GM23338 (cell line): ENCODE measurements around the gene SPEM2. TPM values are rescaled to one million over a fixed set of nuclear protein-coding genes. Genes with fewer than 3 reads are reported as not detected.

ENCODE experiments used
- ATAC-seq: fragments of 200-7000 bp; cut with Tn5 transposase; 3 replicates; pipeline ENCODE4 v1.9.1; 2020
- DNase-seq: peaks from one replicate; pipeline ENCODE4 v3.0.0-alpha.2; 2015; ENCODE audit warnings: low spot score
- H2AFZ ChIP-seq: fragments of 200-600 bp; sonication (generic); 2 replicates; pipeline ENCODE4 v1.8.0; 2016; ENCODE audit warnings: antibody characterized with exemption, mild to moderate bottlenecking, moderate library complexity
- H3F3A ChIP-seq: fragments of 200-600 bp; sonication (generic); replicated peaks from 2 replicates; pipeline ENCODE4 v1.8.0; 2017; ENCODE audit warnings: antibody characterized with exemption, mixed run types, low read depth
- H3K27ac ChIP-seq: fragments of 200-600 bp; sonication (generic); 2 replicates; pipeline ENCODE4 v1.6.1; 2016; ENCODE audit warnings: low read depth
- H3K27me3 ChIP-seq: fragments of 200-600 bp; sonication (generic); 2 replicates; pipeline ENCODE4 v1.8.0; 2016; ENCODE audit warnings: mild to moderate bottlenecking, mixed run types, moderate library complexity; ENCODE audit not compliant: insufficient read depth
- H3K36me3 ChIP-seq: fragments of 200-600 bp; sonication (generic); 2 replicates; pipeline ENCODE4 v1.8.0; 2016; ENCODE audit warnings: mild to moderate bottlenecking; ENCODE audit not compliant: insufficient read depth
- H3K4me1 ChIP-seq: fragments of 200-600 bp; sonication (generic); 2 replicates; pipeline ENCODE4 v1.8.0; 2016; ENCODE audit warnings: mild to moderate bottlenecking, moderate library complexity; ENCODE audit not compliant: insufficient read depth
- H3K4me2 ChIP-seq: fragments of 200-600 bp; sonication (generic); 2 replicates; pipeline ENCODE4 v1.7.1; 2017; ENCODE audit warnings: mixed run types
- H3K4me3 ChIP-seq: fragments of 200-600 bp; sonication (generic); 2 replicates; pipeline ENCODE4 v1.6.1; 2016; ENCODE audit warnings: mixed run types
- H3K79me2 ChIP-seq: fragments of 200-600 bp; sonication (generic); replicated peaks from 2 replicates; pipeline ENCODE4 v1.8.0; 2017; ENCODE audit warnings: mild to moderate bottlenecking; ENCODE audit not compliant: insufficient read depth
- H3K9me2 ChIP-seq: fragments of 200-600 bp; sonication (generic); 2 replicates; pipeline ENCODE4 v1.8.0; 2017; ENCODE audit not compliant: insufficient read depth
- H4K20me1 ChIP-seq: fragments of 200-600 bp; sonication (generic); replicated peaks from 2 replicates; pipeline ENCODE4 v1.8.0; 2017; ENCODE audit warnings: mild to moderate bottlenecking; ENCODE audit not compliant: insufficient read depth
- H3K27ac Mint-ChIP-seq: 2 replicates; pipeline ENCODE4 v1.8.0; 2020; ENCODE audit warnings: inconsistent platforms, mild to moderate bottlenecking, moderate library complexity, mixed read lengths
- H3K27me3 Mint-ChIP-seq: 3 replicates; pipeline ENCODE4 v1.8.0; 2022; ENCODE audit warnings: low read depth, mild to moderate bottlenecking, moderate library complexity, mixed read lengths, inconsistent platforms; ENCODE audit not compliant: insufficient read depth, poor library complexity
- H3K36me3 Mint-ChIP-seq: 3 replicates; pipeline ENCODE4 v1.8.0; 2021; ENCODE audit warnings: low read depth, mild to moderate bottlenecking, inconsistent platforms, moderate library complexity, mixed read lengths
- H3K4me1 Mint-ChIP-seq: 3 replicates; pipeline ENCODE4 v1.8.0; 2020; ENCODE audit warnings: mild to moderate bottlenecking, inconsistent platforms, mixed read lengths
- H3K4me3 Mint-ChIP-seq: 3 replicates; pipeline ENCODE4 v1.8.0; 2021; ENCODE audit warnings: moderate library complexity, mild to moderate bottlenecking, inconsistent platforms, mixed read lengths
- H3K9me3 Mint-ChIP-seq: 3 replicates; pipeline ENCODE4 v1.8.0; 2020; ENCODE audit warnings: moderate library complexity, mild to moderate bottlenecking, inconsistent platforms, mixed read lengths
- CREB1 ChIP-seq: fragments of 250-450 bp; sonication (Bioruptor Pico); IDR thresholded peaks from 2 replicates; pipeline ENCODE4 v1.5.0; 2020; ENCODE audit warnings: low read depth, mild to moderate bottlenecking, moderate library complexity
- EZH2 ChIP-seq: fragments of 200-600 bp; sonication (generic); IDR thresholded peaks from one replicate; pipeline ENCODE4 v1.8.0; 2017; ENCODE audit warnings: antibody characterized with exemption, mild to moderate bottlenecking, low read depth; ENCODE audit not compliant: unreplicated experiment
- EZH2phosphoT487 ChIP-seq: fragments of 200-600 bp; sonication (generic); IDR thresholded peaks from one replicate; pipeline ENCODE4 v1.8.1; 2018; ENCODE audit warnings: antibody characterized with exemption; ENCODE audit not compliant: unreplicated experiment
- JUNB ChIP-seq: IDR thresholded peaks from one replicate; pipeline ENCODE4 v1.6.1; 2016; ENCODE audit warnings: antibody characterized with exemption; ENCODE audit not compliant: unreplicated experiment
- NANOG ChIP-seq: IDR thresholded peaks from 2 replicates; pipeline ENCODE4 v1.6.1; 2016; ENCODE audit warnings: antibody characterized with exemption, borderline replicate concordance
- POLR2AphosphoS5 ChIP-seq: IDR thresholded peaks from 2 replicates; pipeline ENCODE4 v1.6.1; 2016; ENCODE audit warnings: antibody characterized with exemption, low read depth
- STAT1 ChIP-seq: IDR thresholded peaks from one replicate; pipeline ENCODE4 v1.6.1; 2016; ENCODE audit warnings: antibody characterized with exemption; ENCODE audit not compliant: unreplicated experiment
- ZNF114 ChIP-seq: fragments of 250-450 bp; sonication (Bioruptor Pico); IDR thresholded peaks from 2 replicates; pipeline ENCODE4 v1.5.0; 2020; ENCODE audit warnings: mild to moderate bottlenecking, moderate library complexity
- ZNF331 ChIP-seq: fragments of 250-450 bp; sonication (Bioruptor Pico); IDR thresholded peaks from 2 replicates; pipeline ENCODE4 v1.5.0; 2020; ENCODE audit warnings: low read depth, mild to moderate bottlenecking, moderate library complexity
- polyA plus RNA-seq: library from polyadenylated mRNA; unstranded; fragments of >200 nt; fragmentation: Nextera tagmentation; extraction: Ambion mirVana; gene quantifications from 2 replicates; pipeline ENCODE4 v1.2.1, GENCODE V29; 2016
- total RNA-seq: library from RNA; depleted of rRNA; stranded (reverse); fragments of >200 nt; shearing (Covaris generic); gene quantifications from 2 replicates; pipeline ENCODE4 v1.2.3, GENCODE V29; 2014
- TF ChIP-seq, protein P1 (sequence below), 2 experiments: fragments of 200-600 bp in 1 of 2; sonication (generic) in 1 of 2; conservative IDR thresholded peaks; 2 replicates each; pipeline versions ENCODE4 v1.5.1 to v1.6.1; 2016 to 2017; ENCODE audit warnings: antibody characterized with exemption in 2 of 2, low read depth in 2 of 2, mild to moderate bottlenecking in 2 of 2, moderate library complexity in 1 of 2
- TF ChIP-seq, protein P2 (sequence below): fragments of 250-450 bp; sonication (Bioruptor Pico); IDR thresholded peaks from 2 replicates; pipeline ENCODE4 v1.5.0; 2020; ENCODE audit warnings: mild to moderate bottlenecking, moderate library complexity
- TF ChIP-seq, protein P3 (sequence below): IDR thresholded peaks from one replicate; pipeline ENCODE4 v1.6.1; 2018; ENCODE audit warnings: antibody characterized with exemption; ENCODE audit not compliant: unreplicated experiment
- TF ChIP-seq, protein P4 (sequence below): IDR thresholded peaks from 2 replicates; pipeline ENCODE4 v1.6.1; 2016; ENCODE audit warnings: antibody characterized with exemption

Gene SPEM2
- total and polyA plus RNA-seq, 2 experiments from 2014 or later, result not detected

GRCh38 chr17:7475764-7476422 lies 50.5 kb downstream of the SPEM2 start:
- no peak for TF ChIP-seq JUNB
- TF ChIP-seq, protein P1, sequence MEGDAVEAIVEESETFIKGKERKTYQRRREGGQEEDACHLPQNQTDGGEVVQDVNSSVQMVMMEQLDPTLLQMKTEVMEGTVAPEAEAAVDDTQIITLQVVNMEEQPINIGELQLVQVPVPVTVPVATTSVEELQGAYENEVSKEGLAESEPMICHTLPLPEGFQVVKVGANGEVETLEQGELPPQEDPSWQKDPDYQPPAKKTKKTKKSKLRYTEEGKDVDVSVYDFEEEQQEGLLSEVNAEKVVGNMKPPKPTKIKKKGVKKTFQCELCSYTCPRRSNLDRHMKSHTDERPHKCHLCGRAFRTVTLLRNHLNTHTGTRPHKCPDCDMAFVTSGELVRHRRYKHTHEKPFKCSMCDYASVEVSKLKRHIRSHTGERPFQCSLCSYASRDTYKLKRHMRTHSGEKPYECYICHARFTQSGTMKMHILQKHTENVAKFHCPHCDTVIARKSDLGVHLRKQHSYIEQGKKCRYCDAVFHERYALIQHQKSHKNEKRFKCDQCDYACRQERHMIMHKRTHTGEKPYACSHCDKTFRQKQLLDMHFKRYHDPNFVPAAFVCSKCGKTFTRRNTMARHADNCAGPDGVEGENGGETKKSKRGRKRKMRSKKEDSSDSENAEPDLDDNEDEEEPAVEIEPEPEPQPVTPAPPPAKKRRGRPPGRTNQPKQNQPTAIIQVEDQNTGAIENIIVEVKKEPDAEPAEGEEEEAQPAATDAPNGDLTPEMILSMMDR (conservative IDR thresholded peaks at IDR 0.05; ENCODE audit: low read depth in 2 of 2), result no peak
- TF ChIP-seq, protein P2, sequence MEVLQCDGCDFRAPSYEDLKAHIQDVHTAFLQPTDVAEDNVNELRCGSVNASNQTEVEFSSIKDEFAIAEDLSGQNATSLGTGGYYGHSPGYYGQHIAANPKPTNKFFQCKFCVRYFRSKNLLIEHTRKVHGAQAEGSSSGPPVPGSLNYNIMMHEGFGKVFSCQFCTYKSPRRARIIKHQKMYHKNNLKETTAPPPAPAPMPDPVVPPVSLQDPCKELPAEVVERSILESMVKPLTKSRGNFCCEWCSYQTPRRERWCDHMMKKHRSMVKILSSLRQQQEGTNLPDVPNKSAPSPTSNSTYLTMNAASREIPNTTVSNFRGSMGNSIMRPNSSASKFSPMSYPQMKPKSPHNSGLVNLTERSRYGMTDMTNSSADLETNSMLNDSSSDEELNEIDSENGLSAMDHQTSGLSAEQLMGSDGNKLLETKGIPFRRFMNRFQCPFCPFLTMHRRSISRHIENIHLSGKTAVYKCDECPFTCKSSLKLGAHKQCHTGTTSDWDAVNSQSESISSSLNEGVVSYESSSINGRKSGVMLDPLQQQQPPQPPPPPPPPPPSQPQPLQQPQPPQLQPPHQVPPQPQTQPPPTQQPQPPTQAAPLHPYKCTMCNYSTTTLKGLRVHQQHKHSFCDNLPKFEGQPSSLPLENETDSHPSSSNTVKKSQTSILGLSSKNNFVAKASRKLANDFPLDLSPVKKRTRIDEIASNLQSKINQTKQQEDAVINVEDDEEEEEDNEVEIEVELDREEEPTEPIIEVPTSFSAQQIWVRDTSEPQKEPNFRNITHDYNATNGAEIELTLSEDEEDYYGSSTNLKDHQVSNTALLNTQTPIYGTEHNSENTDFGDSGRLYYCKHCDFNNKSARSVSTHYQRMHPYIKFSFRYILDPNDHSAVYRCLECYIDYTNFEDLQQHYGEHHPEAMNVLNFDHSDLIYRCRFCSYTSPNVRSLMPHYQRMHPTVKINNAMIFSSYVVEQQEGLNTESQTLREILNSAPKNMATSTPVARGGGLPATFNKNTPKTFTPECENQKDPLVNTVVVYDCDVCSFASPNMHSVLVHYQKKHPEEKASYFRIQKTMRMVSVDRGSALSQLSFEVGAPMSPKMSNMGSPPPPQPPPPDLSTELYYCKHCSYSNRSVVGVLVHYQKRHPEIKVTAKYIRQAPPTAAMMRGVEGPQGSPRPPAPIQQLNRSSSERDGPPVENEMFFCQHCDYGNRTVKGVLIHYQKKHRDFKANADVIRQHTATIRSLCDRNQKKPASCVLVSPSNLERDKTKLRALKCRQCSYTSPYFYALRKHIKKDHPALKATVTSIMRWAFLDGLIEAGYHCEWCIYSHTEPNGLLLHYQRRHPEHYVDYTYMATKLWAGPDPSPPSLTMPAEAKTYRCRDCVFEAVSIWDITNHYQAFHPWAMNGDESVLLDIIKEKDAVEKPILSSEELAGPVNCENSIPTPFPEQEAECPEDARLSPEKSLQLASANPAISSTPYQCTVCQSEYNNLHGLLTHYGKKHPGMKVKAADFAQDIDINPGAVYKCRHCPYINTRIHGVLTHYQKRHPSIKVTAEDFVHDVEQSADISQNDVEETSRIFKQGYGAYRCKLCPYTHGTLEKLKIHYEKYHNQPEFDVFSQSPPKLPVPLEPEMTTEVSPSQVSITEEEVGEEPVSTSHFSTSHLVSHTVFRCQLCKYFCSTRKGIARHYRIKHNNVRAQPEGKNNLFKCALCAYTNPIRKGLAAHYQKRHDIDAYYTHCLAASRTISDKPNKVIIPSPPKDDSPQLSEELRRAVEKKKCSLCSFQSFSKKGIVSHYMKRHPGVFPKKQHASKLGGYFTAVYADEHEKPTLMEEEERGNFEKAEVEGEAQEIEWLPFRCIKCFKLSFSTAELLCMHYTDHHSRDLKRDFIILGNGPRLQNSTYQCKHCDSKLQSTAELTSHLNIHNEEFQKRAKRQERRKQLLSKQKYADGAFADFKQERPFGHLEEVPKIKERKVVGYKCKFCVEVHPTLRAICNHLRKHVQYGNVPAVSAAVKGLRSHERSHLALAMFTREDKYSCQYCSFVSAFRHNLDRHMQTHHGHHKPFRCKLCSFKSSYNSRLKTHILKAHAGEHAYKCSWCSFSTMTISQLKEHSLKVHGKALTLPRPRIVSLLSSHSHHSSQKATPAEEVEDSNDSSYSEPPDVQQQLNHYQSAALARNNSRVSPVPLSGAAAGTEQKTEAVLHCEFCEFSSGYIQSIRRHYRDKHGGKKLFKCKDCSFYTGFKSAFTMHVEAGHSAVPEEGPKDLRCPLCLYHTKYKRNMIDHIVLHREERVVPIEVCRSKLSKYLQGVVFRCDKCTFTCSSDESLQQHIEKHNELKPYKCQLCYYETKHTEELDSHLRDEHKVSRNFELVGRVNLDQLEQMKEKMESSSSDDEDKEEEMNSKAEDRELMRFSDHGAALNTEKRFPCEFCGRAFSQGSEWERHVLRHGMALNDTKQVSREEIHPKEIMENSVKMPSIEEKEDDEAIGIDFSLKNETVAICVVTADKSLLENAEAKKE, result no peak
- no peak for TF ChIP-seq POLR2AphosphoS5
- TF ChIP-seq CREB1, result no peak
- no peak for TF ChIP-seq ZNF114 (CRISPR knock-in tag)
- no peak for TF ChIP-seq STAT1
- no peak for TF ChIP-seq NANOG
- TF ChIP-seq, protein P3, sequence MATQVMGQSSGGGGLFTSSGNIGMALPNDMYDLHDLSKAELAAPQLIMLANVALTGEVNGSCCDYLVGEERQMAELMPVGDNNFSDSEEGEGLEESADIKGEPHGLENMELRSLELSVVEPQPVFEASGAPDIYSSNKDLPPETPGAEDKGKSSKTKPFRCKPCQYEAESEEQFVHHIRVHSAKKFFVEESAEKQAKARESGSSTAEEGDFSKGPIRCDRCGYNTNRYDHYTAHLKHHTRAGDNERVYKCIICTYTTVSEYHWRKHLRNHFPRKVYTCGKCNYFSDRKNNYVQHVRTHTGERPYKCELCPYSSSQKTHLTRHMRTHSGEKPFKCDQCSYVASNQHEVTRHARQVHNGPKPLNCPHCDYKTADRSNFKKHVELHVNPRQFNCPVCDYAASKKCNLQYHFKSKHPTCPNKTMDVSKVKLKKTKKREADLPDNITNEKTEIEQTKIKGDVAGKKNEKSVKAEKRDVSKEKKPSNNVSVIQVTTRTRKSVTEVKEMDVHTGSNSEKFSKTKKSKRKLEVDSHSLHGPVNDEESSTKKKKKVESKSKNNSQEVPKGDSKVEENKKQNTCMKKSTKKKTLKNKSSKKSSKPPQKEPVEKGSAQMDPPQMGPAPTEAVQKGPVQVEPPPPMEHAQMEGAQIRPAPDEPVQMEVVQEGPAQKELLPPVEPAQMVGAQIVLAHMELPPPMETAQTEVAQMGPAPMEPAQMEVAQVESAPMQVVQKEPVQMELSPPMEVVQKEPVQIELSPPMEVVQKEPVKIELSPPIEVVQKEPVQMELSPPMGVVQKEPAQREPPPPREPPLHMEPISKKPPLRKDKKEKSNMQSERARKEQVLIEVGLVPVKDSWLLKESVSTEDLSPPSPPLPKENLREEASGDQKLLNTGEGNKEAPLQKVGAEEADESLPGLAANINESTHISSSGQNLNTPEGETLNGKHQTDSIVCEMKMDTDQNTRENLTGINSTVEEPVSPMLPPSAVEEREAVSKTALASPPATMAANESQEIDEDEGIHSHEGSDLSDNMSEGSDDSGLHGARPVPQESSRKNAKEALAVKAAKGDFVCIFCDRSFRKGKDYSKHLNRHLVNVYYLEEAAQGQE, result no peak
- TF ChIP-seq ZNF331 (CRISPR knock-in tag), result no peak
- TF ChIP-seq EZH2, result no peak
- TF ChIP-seq, protein P4, sequence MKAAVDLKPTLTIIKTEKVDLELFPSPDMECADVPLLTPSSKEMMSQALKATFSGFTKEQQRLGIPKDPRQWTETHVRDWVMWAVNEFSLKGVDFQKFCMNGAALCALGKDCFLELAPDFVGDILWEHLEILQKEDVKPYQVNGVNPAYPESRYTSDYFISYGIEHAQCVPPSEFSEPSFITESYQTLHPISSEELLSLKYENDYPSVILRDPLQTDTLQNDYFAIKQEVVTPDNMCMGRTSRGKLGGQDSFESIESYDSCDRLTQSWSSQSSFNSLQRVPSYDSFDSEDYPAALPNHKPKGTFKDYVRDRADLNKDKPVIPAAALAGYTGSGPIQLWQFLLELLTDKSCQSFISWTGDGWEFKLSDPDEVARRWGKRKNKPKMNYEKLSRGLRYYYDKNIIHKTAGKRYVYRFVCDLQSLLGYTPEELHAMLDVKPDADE, result no peak
- TF ChIP-seq EZH2phosphoT487, result no peak
- no peak for DNase-seq
- Histone ChIP-seq H3K4me1 (peaks cover 14% of the 10 kb centered on the region), H3K27ac (no peak overlapping the region), H3K9me2 (no peaks in the 10 kb centered on the region), H3F3A (0 out of 2 replicates have a peak, but pooled peaks cover 4% of the 10 kb centered on the region), H4K20me1 (peaks cover 8% of the 10 kb centered on the region; the same call in 1 of the 2 replicates), H3K79me2 (peaks cover 61% of the 10 kb centered on the region), H3K36me3 (no peaks in the 10 kb centered on the region), H3K27me3 (no peaks in the 10 kb centered on the region), H2AFZ (no peak overlapping the region), H3K4me3 (no peak overlapping the region), H3K4me2 (no peak overlapping the region)
- peaks cover 30% of the 10 kb centered on the region for H3K4me1 Mint-ChIP-seq
- peaks cover 13% of the 10 kb centered on the region for H3K27me3 Mint-ChIP-seq
- no peak overlapping the region for H3K4me3 Mint-ChIP-seq
- peaks cover 5% of the 10 kb centered on the region; the same call in 1 of the 3 replicates for H3K36me3 Mint-ChIP-seq
- 0 out of 2 replicates have a peak overlapping the region, but pooled peaks have one; percentile 16 for H3K27ac Mint-ChIP-seq
- H3K9me3 Mint-ChIP-seq, result no peaks in the 10 kb centered on the region; the same call in 2 of the 3 replicates
- no peak for ATAC-seq
